Measurements from ENCODE around the gene UBAC1. TPM values are rescaled to one million over a fixed set of nuclear protein-coding genes. Genes with fewer than 3 reads are reported as not detected.

Gene UBAC1
- total RNA-seq, 1 donor from 2014 or later: 31.4 TPM

GRCh38 chr9:136003411-136004218 lies 42.4 kb upstream of the UBAC1 start:
- no peak for DNase-seq (ENCODE audit: low spot score, unreplicated experiment)
- H3K4me1 Mint-ChIP-seq (ENCODE audit: low read depth): peaks cover 20% of the 10 kb centered on the region
- H3K36me3 Mint-ChIP-seq (ENCODE audit: insufficient read depth): no peaks in the 10 kb centered on the region
- no peaks in the 10 kb centered on the region for H3K27me3 Mint-ChIP-seq
- TF ChIP-seq CTCF (IDR thresholded peaks at IDR 0.05; ENCODE audit: unreplicated experiment): no peak
- H3K27ac Mint-ChIP-seq: no peak overlapping the region
- no peaks in the 10 kb centered on the region for H3K9me3 Mint-ChIP-seq (ENCODE audit: low read depth)
- H3K4me3 Mint-ChIP-seq (ENCODE audit: low read depth): no peak overlapping the region

- no peak overlapping the region for H3K4me3 Mint-ChIP-seq (ENCODE audit: low read depth)
- no peak for TF ChIP-seq CTCF (IDR thresholded peaks at IDR 0.05; ENCODE audit: unreplicated experiment)
- no peaks in the 10 kb centered on the region for H3K27me3 Mint-ChIP-seq
- no peak for DNase-seq (ENCODE audit: low spot score, unreplicated experiment)
- no peaks in the 10 kb centered on the region for H3K9me3 Mint-ChIP-seq (ENCODE audit: low read depth)
- H3K36me3 Mint-ChIP-seq (ENCODE audit: insufficient read depth): no peaks in the 10 kb centered on the region
- H3K4me1 Mint-ChIP-seq (ENCODE audit: low read depth): peaks cover 14% of the 10 kb centered on the region
- no peak overlapping the region for H3K27ac Mint-ChIP-seq
These were observed 41.7 kb upstream of the UBAC1 start for GRCh38 chr9:136002881-136003280.

GRCh38 chr9:136002215-136002614 lies 41.0 kb upstream of the UBAC1 start:
- no peak for TF ChIP-seq CTCF (IDR thresholded peaks at IDR 0.05; ENCODE audit: unreplicated experiment)
- H3K4me3 Mint-ChIP-seq (ENCODE audit: low read depth): no peak overlapping the region
- H3K27me3 Mint-ChIP-seq: no peaks in the 10 kb centered on the region
- no peaks in the 10 kb centered on the region for H3K36me3 Mint-ChIP-seq (ENCODE audit: insufficient read depth)
- H3K4me1 Mint-ChIP-seq (ENCODE audit: low read depth): peaks cover 7% of the 10 kb centered on the region
- no peak overlapping the region for H3K27ac Mint-ChIP-seq
- no peak for DNase-seq (ENCODE audit: low spot score, unreplicated experiment)
- no peaks in the 10 kb centered on the region for H3K9me3 Mint-ChIP-seq (ENCODE audit: low read depth)

- Mint-ChIP-seq H3K27ac (no peak overlapping the region), H3K9me3 (ENCODE audit: low read depth) (no peaks in the 10 kb centered on the region), H3K27me3 (no peaks in the 10 kb centered on the region), H3K36me3 (ENCODE audit: insufficient read depth) (no peaks in the 10 kb centered on the region), H3K4me3 (ENCODE audit: low read depth) (no peak overlapping the region), H3K4me1 (ENCODE audit: low read depth) (peaks cover 6% of the 10 kb centered on the region)
- no peak for DNase-seq (ENCODE audit: low spot score, unreplicated experiment)
- TF ChIP-seq CTCF (IDR thresholded peaks at IDR 0.05; ENCODE audit: unreplicated experiment): no peak
These were observed 40.1 kb upstream of the UBAC1 start for GRCh38 chr9:136001231-136001630.

GRCh38 chr9:135998410-135999071 lies 37.4 kb upstream of the UBAC1 start:
- H3K27ac Mint-ChIP-seq: no peak overlapping the region
- H3K4me3 Mint-ChIP-seq (ENCODE audit: low read depth): no peak overlapping the region
- no peaks in the 10 kb centered on the region for H3K9me3 Mint-ChIP-seq (ENCODE audit: low read depth)
- no peak for DNase-seq (ENCODE audit: low spot score, unreplicated experiment)
- TF ChIP-seq CTCF (IDR thresholded peaks at IDR 0.05; ENCODE audit: unreplicated experiment): no peak
- peaks cover 3% of the 10 kb centered on the region for H3K4me1 Mint-ChIP-seq (ENCODE audit: low read depth)
- H3K36me3 Mint-ChIP-seq (ENCODE audit: insufficient read depth): no peaks in the 10 kb centered on the region
- H3K27me3 Mint-ChIP-seq: no peaks in the 10 kb centered on the region

Measured in progenitor cell of endocrine pancreas (in vitro differentiated cells).